GM08714 (cell line): Measurements from ENCODE around the gene TBC1D13.

ENCODE experiments used
- H3K4me3 ChIP-seq: fragments of 200-500 bp; sonication (Bioruptor generic); 2 replicates; pipeline ENCODE4 v1.5.1; 2014; ENCODE audit warnings: mild to moderate bottlenecking, low read length, inconsistent platforms
- ZNF274 ChIP-seq: IDR thresholded peaks from 2 replicates; pipeline ENCODE4 v1.6.1; 2012; ENCODE audit warnings: mild to moderate bottlenecking, low read depth, low read length

Gene TBC1D13, protein sequence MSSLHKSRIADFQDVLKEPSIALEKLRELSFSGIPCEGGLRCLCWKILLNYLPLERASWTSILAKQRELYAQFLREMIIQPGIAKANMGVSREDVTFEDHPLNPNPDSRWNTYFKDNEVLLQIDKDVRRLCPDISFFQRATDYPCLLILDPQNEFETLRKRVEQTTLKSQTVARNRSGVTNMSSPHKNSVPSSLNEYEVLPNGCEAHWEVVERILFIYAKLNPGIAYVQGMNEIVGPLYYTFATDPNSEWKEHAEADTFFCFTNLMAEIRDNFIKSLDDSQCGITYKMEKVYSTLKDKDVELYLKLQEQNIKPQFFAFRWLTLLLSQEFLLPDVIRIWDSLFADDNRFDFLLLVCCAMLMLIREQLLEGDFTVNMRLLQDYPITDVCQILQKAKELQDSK

DNA sequence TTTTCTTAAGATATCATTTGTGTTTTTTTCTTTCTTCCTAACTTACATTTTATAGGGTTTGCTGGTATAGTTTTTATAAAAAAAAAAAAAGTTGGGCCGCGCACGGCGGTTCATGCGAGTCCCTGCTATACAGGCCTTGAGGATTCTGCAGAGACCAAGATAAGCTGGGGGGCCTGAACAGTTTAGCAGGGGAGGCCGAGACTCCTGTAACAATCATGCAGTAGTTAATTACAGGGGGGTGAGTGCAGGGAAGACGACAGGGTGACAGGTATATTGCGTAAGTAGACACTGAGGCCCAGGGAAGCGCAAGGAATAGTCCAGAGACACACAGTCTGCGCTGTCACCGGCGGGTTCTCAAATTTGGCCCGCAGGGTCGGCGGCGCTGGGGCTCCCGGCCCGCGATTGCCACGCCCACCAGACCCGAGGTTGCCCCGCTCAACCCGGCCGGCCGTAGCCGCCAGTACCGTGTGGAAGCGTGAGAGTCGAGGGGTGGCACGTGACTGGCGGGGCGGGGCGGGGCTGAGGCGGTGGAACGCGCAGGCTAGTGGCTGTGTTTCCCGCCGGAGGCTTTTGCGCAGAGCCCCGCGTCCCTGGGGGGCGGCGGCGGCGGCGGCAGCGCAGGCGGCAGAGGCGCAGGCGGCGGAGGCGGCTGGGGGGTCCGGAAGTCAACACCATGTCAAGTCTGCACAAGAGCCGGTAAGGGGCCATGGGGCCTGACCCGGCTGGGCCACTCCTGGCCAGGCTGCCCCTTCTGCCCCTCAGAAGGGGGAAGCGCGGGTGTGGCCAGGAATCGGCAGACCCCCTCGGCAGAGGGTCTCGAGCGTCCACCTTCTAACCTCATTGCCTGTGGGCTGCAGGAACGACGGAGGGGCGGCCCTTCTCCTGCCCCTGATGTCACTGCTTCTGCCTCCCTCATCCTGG is at the start of gene TBC1D13:
TSS of gene TBC1D13 (plus strand) at position 573 of the 921 bp plus-strand sequence. CDS start at position 674, 101 bp downstream.
- peak within 1 kb of the TSS; percentile 89 for H3K4me3 ChIP-seq
- no peak for TF ChIP-seq ZNF274

DNA sequence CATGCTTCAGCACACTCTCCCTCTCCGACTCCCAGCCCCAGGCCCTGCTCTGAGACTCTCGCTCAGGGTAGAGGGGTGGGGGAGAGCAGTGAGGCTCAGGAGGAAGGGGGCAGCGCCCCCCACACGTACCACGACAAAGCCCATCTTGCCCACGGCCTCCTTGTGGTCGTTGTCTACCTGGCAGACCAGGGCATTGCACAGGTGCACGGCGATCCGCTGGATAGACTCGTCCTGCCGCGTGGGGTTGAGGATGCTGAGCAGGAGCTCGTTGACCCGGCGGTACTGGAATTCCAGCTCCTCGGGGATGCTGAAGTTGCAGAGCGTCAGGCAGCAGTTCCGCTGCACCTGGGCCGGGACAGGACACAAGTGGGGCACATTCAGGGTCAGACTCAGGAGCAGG is 44.7 kb upstream of the TBC1D13 start:
- TF ChIP-seq ZNF274 = no peak

DNA sequence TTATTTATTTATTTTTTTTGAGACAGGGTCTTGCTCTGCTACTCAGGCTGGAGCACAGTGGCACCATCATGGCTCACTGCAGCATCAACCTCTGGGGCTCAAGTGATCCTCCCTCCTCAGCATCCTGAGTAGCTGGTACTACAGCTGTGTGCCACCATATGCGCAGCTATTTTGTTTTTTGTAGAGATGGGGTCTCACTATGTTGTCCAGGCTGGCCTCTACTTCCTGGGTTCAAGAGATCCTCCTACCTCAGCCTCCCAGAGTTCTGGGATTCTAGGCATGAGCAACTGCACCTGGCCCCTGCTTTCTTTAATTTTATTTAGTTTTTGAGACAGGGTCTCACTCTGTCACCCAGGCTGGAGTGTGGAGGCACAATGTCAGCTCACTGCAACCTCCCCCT is 43.6 kb upstream of the TBC1D13 start:
- no peak for TF ChIP-seq ZNF274
- no peak overlapping the region for H3K4me3 ChIP-seq

More for the DNA sequence above, 44.7 kb upstream of the TBC1D13 start:
- H3K4me3 ChIP-seq = no peak overlapping the region

DNA sequence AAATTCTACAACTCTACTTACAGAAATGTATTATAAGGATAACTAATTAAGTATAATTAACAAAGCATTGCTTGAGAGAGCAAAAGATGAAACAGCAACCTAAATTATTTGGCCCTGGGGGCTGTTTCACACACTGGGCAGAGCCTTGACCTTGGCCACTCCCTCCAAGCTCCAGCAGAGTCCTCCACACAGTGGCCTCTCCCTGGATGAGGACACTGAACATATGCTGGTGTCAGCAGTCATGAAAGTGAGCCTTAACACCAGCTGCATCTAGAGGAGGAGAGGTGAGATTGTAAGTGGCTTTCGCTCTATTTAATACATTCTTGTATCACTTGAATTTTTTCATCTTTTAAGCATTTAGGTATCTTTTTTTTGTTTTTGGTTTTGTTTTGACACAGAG is 39.8 kb upstream of the TBC1D13 start:
- H3K4me3 ChIP-seq = no peak overlapping the region
- TF ChIP-seq ZNF274 = no peak

DNA sequence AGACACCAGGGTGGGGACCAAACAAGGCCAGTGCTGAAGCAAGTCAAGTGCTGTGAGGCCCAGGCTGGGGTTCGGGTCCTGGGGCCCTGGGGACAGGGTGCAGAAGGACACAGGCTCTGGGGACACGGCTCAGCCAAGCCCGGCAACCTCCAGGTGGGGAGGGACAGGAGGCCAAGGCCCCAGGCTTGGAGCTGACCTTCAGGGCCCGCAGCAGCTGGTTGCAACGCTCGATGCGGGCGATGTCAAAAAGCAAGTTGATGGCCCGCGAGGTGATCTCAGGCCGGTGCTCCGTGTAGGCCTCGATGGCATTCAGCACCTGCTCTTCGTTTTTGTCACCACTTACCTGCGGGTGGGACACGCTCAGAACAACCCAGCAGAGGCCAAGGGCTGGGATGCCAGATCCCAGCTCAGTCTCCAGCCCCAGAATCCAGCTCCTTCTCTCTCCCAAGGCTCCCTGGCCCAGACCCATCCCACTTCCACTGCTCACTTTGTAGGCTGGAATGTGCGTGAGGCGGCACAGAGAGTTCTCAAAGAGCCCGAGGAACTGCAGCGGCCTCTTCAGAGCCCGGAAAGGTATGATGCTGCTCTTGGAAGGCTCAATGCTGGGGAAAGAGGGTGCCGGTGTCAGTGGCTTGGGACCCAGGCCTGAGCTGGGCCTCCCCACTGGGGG is 36.0 kb upstream of the TBC1D13 start:
- TF ChIP-seq ZNF274 = no peak

DNA sequence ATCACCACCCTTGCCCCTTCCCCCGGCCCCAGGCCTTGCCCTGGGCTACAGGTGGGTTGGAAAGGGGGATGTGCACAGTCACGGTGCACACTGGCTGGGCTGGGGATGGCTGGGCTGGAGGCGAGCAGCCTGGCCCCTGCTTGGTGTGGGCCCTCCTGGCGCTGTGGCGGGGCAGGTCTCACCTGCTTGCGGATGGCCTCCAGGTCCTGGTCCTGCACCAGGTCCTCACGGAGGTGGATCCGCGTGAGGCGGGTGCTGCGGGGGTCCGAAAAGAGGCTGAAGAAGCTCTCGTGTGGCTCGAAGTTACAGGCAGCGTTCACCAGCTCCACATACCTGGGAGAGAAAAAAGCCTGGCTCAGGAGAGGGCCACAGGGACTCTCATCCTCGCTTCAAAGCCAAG is 33.4 kb upstream of the TBC1D13 start:
- TF ChIP-seq ZNF274 = no peak
- no peak overlapping the region for H3K4me3 ChIP-seq

More for the DNA sequence above, 36.0 kb upstream of the TBC1D13 start:
- H3K4me3 ChIP-seq = no peak overlapping the region

DNA sequence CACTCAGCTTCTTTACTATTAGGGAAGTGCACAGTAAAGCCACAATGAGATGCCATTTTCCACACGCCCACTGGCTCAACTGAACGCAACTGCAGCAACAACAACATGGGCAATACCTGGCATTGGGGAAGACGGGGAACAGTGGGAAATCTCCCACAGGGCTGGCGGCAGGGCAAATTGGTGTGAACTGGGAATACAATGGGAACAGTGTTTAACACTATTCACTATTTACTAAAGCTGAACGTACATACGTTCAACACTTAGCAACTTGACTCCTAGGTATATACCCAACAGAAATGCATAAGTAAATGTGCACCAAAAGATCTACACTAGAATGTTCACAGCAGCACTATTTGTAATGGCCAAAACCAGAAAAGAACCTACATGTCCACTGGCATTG is 29.5 kb upstream of the TBC1D13 start:
- TF ChIP-seq ZNF274 = no peak

DNA sequence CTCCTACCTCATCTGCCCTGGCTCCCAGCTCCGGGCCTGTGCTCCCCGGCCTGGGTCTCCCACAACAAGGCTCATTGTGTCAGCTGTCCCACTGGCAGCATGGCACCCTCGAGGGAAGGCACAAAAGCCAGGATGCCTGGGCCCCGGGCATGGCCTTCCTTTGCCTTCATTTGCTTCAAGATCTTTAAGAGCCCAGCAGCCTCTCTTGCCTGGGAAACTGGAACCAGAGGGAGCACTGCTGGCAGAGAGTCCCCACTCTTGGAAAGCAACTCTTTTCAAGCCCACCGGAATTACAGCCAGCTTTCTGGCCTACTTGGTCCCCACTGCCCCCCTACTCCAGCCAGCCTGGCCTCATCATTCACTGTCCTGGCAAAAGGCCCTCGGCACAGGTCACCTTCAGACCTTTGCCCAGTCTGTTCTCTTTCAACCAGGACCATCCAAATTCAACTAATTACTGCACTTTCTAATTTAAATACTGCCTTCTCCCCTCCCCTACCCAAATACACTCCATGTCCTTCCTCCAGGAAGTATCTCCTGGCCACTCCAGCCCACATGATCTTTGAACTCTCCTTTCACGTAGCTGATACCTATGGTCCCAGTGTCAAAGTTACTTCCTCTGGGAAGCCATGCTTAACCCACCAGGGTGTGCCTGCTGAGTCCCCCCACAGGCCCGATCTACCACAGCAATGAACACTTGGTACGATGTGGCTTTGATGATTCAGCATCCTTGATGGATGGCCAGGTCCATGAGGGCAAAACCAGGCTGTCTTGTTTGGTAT is 24.2 kb upstream of the TBC1D13 start:
- TF ChIP-seq ZNF274 = no peak
- H3K4me3 ChIP-seq = no peak overlapping the region

More for the DNA sequence above, 29.5 kb upstream of the TBC1D13 start:
- no peak overlapping the region for H3K4me3 ChIP-seq

DNA sequence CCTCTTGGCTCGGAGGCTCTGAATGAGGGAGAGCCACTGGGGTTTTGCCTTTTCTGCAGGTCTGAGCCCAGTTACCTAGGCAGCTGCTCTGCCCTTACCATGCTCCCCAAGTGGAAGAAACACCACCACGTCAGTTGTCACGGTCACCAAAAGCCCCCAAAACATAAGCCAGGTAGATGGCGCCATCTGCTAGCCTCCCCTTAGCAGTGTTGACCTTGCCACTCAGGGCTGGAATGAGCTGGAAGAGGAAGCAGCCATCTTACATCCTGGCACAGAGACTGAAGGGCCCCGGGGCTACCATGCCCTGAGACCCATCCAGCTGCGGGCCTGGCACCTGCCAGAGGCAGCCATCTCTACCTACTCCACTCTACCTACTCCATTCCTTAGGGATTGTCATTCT is 22.7 kb upstream of the TBC1D13 start:
- TF ChIP-seq ZNF274 = no peak
- H3K4me3 ChIP-seq = no peak overlapping the region

DNA sequence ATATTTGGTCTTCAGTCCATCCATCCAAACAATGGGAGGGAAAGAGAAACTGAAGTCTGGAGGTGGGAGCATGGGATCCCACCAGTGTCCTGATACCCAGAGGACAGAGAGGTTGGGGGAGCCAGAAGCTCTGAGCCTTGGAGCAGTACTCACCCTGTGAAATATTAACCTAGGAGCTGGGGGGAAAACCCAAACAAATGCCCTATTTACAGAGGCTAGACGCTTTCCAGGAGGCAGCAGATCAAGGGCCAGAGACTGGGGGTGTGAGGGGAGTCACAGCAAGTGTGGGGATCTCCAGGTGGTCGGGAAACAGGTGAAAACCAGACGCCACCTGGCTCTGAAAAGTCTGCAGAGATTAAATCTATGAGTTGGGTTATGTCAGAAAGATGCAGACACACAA is 21.6 kb upstream of the TBC1D13 start:
- no peak overlapping the region for H3K4me3 ChIP-seq
- no peak for TF ChIP-seq ZNF274

DNA sequence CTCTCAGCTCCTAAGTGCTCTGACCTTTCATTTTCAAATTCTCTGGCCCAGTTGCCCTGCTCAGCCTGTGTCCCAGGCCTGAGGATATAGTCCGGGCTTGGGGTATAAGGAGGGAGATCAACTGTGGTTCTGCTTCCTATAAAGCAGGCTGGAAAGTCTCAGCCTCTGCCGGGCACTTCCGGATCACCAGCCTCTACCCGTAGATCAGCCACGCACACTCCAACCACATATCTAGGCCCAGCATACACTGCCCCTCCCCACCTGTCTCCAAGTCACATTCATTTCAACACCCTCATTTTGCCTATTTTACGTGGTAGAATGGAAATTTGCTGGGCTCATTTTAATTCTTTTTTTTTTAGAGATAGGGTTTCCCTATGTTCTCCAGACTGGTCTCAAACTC is 18.4 kb upstream of the TBC1D13 start:
- no peak for TF ChIP-seq ZNF274
- H3K4me3 ChIP-seq = no peak overlapping the region

DNA sequence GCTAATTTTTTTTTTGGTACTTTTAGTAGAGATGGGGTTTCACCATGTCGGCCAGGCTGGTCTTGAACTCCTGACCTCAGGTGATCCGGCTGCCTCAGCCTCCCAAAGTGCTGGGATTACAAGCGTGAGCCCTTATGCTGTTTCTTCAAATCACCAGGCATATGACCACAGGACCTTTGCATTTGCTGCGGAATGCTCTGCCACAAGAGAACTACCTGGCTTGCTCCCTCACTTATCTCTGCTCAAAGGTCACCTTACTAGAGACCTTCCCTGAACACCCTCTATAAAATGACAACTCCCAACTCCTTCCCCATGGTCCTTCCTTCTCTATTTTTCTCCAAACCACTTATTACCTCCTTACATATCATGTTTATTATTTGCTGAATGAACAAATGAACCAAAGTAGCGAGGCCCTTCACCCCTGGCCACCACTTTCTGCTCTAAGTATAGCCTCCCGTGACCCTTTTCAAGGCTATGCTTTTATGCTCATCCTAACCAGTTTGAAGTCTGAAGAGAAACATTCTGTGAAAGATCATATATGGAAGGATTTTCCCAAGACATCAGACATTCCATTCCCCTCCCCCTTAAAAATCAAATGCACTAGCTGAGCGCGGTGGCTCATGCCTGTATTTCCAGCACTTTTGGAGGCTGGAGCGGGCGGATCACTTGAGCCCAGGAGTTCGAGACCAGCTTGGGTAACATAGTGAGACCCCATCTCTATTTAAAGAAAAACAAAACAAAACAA is 16.6 kb upstream of the TBC1D13 start:
- H3K4me3 ChIP-seq = peak overlapping the region; percentile 90
- TF ChIP-seq ZNF274 = no peak
